ENCODE data around the gene ATRIP.
A peak's percentile ranks its signal among the peaks of the same experiment; 100 is the strongest.

The ATRIP gene

DNA sequence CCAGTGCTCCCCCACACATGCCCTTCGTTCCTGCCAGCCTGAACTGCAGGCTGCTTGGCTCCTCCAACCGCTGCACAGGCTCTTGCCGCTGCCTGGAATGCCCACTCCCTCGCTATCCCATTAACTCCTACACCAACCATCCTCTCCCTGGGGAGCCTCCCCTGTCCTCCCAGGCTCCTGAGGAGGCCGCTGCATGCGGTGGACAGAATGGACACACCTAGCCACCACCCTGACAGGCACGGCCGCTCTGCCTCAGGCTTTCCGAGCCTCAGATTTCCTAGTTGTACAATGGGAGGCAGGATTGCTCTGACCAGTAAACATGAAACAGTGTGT, 18.9 kb upstream of the ATRIP start:
- peak overlapping the region; percentile 51 for H3K4ac ChIP-seq (ENCODE audit: low read depth, low read length)
- peak overlapping the region; percentile 74 for H3K4me2 ChIP-seq (ENCODE audit: low read length)
- H4K91ac ChIP-seq (ENCODE audit: low read depth, low read length) = no peak overlapping the region
- H3K14ac ChIP-seq (ENCODE audit: low read length) = no peak overlapping the region
- no peak overlapping the region for H2AFZ ChIP-seq (ENCODE audit: insufficient read depth, low read length, poor library complexity)
- H3K79me1 ChIP-seq (ENCODE audit: low read length) = peaks cover 14% of the 10 kb centered on the region
- no peak overlapping the region for H3K27ac ChIP-seq (ENCODE audit: low read depth, low read length)
- no CpG with 5 or more reads among the region's 9 CpGs for WGBS (ENCODE audit: extremely low coverage, insufficient coverage, insufficient read length)
- no peak overlapping the region for H2AK5ac ChIP-seq (ENCODE audit: low read length)
- DNase-seq = no peak
- no peak overlapping the region for H4K8ac ChIP-seq (ENCODE audit: low read depth, low read length)
- H2BK5ac ChIP-seq (ENCODE audit: low read depth, low read length, poor library complexity) = no peak overlapping the region
- H3K4me3 ChIP-seq (ENCODE audit: low read depth, low read length) = no peak overlapping the region
- H3K79me2 ChIP-seq (ENCODE audit: control insufficient read depth, insufficient read depth, low read length, poor library complexity) = peaks cover 27% of the 10 kb centered on the region
- no peak overlapping the region for H3K18ac ChIP-seq (ENCODE audit: low read length)
- no peak overlapping the region for H2BK120ac ChIP-seq (ENCODE audit: insufficient read depth, low read length, poor library complexity)
- H3K27me3 ChIP-seq (ENCODE audit: insufficient read depth, low read length) = no peaks in the 10 kb centered on the region
- H3K4me1 ChIP-seq (ENCODE audit: control insufficient read depth in 1 of 2, insufficient read depth in 2 of 2, low read length in 2 of 2) = peaks cover 37 to 41% of the 10 kb centered on the region in 2 experiments
- peaks cover 24 to 27% of the 10 kb centered on the region in 2 experiments for H3K36me3 ChIP-seq (ENCODE audit: control insufficient read depth in 1 of 2, insufficient read depth in 2 of 2, low read length in 2 of 2)
- no peak overlapping the region for H3K9ac ChIP-seq (ENCODE audit: low read length)
- no peak overlapping the region for H2BK12ac ChIP-seq (ENCODE audit: low read length)
- H3K23ac ChIP-seq (ENCODE audit: low read length) = no peak overlapping the region
- no peaks in the 10 kb centered on the region for H3K9me3 ChIP-seq (ENCODE audit: insufficient read depth, low read depth, low read length)
- no peak overlapping the region for H4K12ac ChIP-seq (ENCODE audit: low read depth, low read length)

DNA sequence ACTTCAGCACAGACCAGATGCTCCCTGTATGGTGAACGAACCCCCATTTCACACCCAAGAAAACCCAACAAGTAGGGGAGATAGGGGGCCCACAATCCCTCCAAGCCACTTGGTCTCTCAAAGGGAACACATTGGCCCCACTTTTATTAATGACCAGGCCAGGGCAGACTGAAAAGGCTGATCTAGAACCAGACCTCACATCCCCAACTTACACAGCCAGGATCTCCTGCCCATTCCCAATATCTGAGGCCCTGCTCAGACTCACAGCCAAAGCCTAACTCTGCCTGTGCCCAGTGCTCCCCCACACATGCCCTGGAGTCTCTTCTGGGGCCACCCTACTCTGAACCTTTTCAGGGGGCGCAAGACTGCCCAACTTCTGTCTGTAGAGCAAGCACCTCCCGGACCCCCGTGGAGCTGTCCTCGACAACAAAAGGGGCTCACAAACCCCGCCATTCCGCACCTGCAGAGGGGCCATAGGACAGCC, 18.4 kb upstream of the ATRIP start:
- no peak overlapping the region for H4K8ac ChIP-seq (ENCODE audit: low read depth, low read length)
- H3K23ac ChIP-seq (ENCODE audit: low read length) = no peak overlapping the region
- DNase-seq = no peak
- WGBS (ENCODE audit: extremely low coverage, insufficient coverage, insufficient read length) = no CpG with 5 or more reads among the region's 7 CpGs
- H4K12ac ChIP-seq (ENCODE audit: low read depth, low read length) = peak overlapping the region; percentile 14
- H3K4me2 ChIP-seq (ENCODE audit: low read length) = peak overlapping the region; percentile 74
- H3K36me3 ChIP-seq (ENCODE audit: control insufficient read depth in 1 of 2, insufficient read depth in 2 of 2, low read length in 2 of 2) = peaks cover 23 to 28% of the 10 kb centered on the region in 2 experiments
- peaks cover 27% of the 10 kb centered on the region for H3K79me2 ChIP-seq (ENCODE audit: control insufficient read depth, insufficient read depth, low read length, poor library complexity)
- no peak overlapping the region for H2BK120ac ChIP-seq (ENCODE audit: insufficient read depth, low read length, poor library complexity)
- no peaks in the 10 kb centered on the region for H3K27me3 ChIP-seq (ENCODE audit: insufficient read depth, low read length)
- no peak overlapping the region for H2BK5ac ChIP-seq (ENCODE audit: low read depth, low read length, poor library complexity)
- peaks cover 14% of the 10 kb centered on the region for H3K79me1 ChIP-seq (ENCODE audit: low read length)
- H3K14ac ChIP-seq (ENCODE audit: low read length) = peak overlapping the region; percentile 21
- no peak overlapping the region for H2AK5ac ChIP-seq (ENCODE audit: low read length)
- H3K4ac ChIP-seq (ENCODE audit: low read depth, low read length) = peak overlapping the region; percentile 41
- H3K9ac ChIP-seq (ENCODE audit: low read length) = no peak overlapping the region
- no peak overlapping the region for H3K27ac ChIP-seq (ENCODE audit: low read depth, low read length)
- H2BK12ac ChIP-seq (ENCODE audit: low read length) = no peak overlapping the region
- no peak overlapping the region for H3K18ac ChIP-seq (ENCODE audit: low read length)
- peak overlapping the region; percentile 80 for H3K4me3 ChIP-seq (ENCODE audit: low read depth, low read length)
- no peaks in the 10 kb centered on the region for H3K9me3 ChIP-seq (ENCODE audit: insufficient read depth, low read depth, low read length)
- peaks cover 42 to 46% of the 10 kb centered on the region in 2 experiments for H3K4me1 ChIP-seq (ENCODE audit: control insufficient read depth in 1 of 2, insufficient read depth in 2 of 2, low read length in 2 of 2)
- no peak overlapping the region for H2AFZ ChIP-seq (ENCODE audit: insufficient read depth, low read length, poor library complexity)
- H4K91ac ChIP-seq (ENCODE audit: low read depth, low read length) = peak overlapping the region; percentile 21

DNA sequence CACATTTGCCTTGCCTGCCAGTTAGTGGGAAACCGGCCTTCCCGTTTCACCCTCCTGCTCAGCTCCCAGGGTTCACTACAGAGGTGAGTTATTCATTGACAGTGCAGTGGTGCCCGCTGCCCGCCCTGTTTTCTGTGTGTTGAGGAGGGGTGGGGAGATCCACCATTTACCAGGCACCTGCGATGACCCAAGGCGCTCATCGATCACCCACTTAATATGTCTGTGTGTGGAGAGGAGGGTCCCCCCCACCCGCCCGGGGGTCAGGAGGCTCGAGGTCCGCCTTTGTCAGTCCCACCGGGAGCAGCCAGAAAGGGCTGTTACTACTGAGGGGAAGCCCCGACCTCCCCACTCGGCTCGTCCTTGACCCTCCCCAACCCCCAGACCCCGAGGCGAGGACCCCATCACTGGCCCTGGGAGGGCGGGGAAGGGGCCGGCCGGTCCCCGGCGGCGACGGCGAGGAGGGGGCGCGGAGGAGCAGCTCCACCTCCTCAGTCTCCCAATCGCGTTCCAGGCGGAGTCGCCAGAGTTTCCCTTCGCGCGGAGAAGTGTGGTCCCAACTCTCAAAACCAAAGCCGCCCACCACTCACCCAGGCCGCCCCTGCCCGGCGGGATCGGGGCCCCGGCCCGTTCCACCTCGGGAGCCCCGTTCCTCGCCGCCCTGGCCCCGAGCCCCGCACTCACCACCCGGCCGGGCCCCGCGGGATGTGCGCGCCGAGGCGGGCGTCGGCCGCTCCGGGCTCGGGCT, 17.8 kb upstream of the ATRIP start:
- H3K79me1 ChIP-seq (ENCODE audit: low read length) = peaks cover 16% of the 10 kb centered on the region
- peak overlapping the region; percentile 80 for H3K4me3 ChIP-seq (ENCODE audit: low read depth, low read length)
- peak overlapping the region; percentile 70 for H2BK5ac ChIP-seq (ENCODE audit: low read depth, low read length, poor library complexity)
- H2BK120ac ChIP-seq (ENCODE audit: insufficient read depth, low read length, poor library complexity) = peak overlapping the region; percentile 72
- H3K14ac ChIP-seq (ENCODE audit: low read length) = peak overlapping the region; percentile 81
- peaks cover 22 to 25% of the 10 kb centered on the region in 2 experiments for H3K36me3 ChIP-seq (ENCODE audit: control insufficient read depth in 1 of 2, insufficient read depth in 2 of 2, low read length in 2 of 2)
- peak overlapping the region; percentile 74 for H3K4me2 ChIP-seq (ENCODE audit: low read length)
- H4K8ac ChIP-seq (ENCODE audit: low read depth, low read length) = peak overlapping the region; percentile 83
- no CpG with 5 or more reads among the region's 60 CpGs for WGBS (ENCODE audit: extremely low coverage, insufficient coverage, insufficient read length)
- peak overlapping the region; percentile 81 for H3K9ac ChIP-seq (ENCODE audit: low read length)
- no peak overlapping the region for H2BK12ac ChIP-seq (ENCODE audit: low read length)
- no peak overlapping the region for H2AK5ac ChIP-seq (ENCODE audit: low read length)
- no peaks in the 10 kb centered on the region for H3K27me3 ChIP-seq (ENCODE audit: insufficient read depth, low read length)
- peak overlapping the region; percentile 26 for H3K18ac ChIP-seq (ENCODE audit: low read length)
- H4K91ac ChIP-seq (ENCODE audit: low read depth, low read length) = peak overlapping the region; percentile 95
- no peak for DNase-seq
- peaks cover 47 to 51% of the 10 kb centered on the region in 2 experiments for H3K4me1 ChIP-seq (ENCODE audit: control insufficient read depth in 1 of 2, insufficient read depth in 2 of 2, low read length in 2 of 2)
- H3K4ac ChIP-seq (ENCODE audit: low read depth, low read length) = peak overlapping the region; percentile 61
- H3K79me2 ChIP-seq (ENCODE audit: control insufficient read depth, insufficient read depth, low read length, poor library complexity) = peaks cover 27% of the 10 kb centered on the region
- H3K23ac ChIP-seq (ENCODE audit: low read length) = no peak overlapping the region
- peak overlapping the region; percentile 80 for H3K27ac ChIP-seq (ENCODE audit: low read depth, low read length)
- peak overlapping the region; percentile 57 for H2AFZ ChIP-seq (ENCODE audit: insufficient read depth, low read length, poor library complexity)
- H4K12ac ChIP-seq (ENCODE audit: low read depth, low read length) = peak overlapping the region; percentile 75
- H3K9me3 ChIP-seq (ENCODE audit: insufficient read depth, low read depth, low read length) = no peaks in the 10 kb centered on the region

DNA sequence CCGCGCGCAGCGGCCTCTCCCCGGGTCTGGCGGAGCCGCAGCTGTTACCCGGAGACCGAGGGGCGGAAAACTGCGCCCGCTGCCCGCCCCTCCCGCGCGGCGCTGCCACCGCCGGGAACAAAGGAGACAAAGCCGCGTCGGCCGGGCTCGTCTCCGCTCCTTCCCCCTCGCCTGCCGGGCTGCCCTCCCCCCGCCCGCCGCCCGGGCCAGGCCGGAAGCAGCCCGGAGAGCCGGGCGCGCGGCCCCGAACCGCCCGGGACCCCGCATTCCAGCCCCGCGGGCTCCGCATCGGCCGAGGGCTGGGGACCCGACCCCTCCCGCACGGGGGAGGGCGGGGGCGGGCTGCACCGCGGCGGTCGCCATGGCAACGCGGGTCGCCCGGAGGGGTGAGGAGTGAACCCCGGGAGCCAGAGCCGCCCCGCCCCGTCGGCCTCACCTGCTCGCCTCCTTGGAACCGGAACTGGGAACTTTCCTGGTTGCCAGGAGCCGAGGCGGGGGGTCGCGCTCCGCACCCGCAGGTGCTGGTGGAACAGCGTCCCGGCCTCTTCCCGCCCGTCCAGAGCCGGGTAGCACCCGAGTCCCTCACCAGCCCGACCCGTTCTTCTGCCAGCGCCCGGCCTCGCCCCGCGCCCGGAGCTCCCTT, 17.1 kb upstream of the ATRIP start:
- H3K36me3 ChIP-seq (ENCODE audit: control insufficient read depth in 1 of 2, insufficient read depth in 2 of 2, low read length in 2 of 2) = peaks cover 18% of the 10 kb centered on the region in 2 experiments
- peak overlapping the region; percentile 80 for H3K27ac ChIP-seq (ENCODE audit: low read depth, low read length)
- H2BK5ac ChIP-seq (ENCODE audit: low read depth, low read length, poor library complexity) = peak overlapping the region; percentile 70
- H3K4ac ChIP-seq (ENCODE audit: low read depth, low read length) = peak overlapping the region; percentile 61
- H2AK5ac ChIP-seq (ENCODE audit: low read length) = no peak overlapping the region
- H3K9ac ChIP-seq (ENCODE audit: low read length) = peak overlapping the region; percentile 81
- peak; percentile 23 to 49 for DNase-seq
- peak overlapping the region; percentile 95 for H4K91ac ChIP-seq (ENCODE audit: low read depth, low read length)
- no peaks in the 10 kb centered on the region for H3K9me3 ChIP-seq (ENCODE audit: insufficient read depth, low read depth, low read length)
- H3K79me1 ChIP-seq (ENCODE audit: low read length) = peaks cover 16% of the 10 kb centered on the region
- H2BK12ac ChIP-seq (ENCODE audit: low read length) = no peak overlapping the region
- peak overlapping the region; percentile 62 for H3K18ac ChIP-seq (ENCODE audit: low read length)
- H3K14ac ChIP-seq (ENCODE audit: low read length) = peak overlapping the region; percentile 81
- peak overlapping the region; percentile 57 for H2AFZ ChIP-seq (ENCODE audit: insufficient read depth, low read length, poor library complexity)
- peak overlapping the region; percentile 74 for H3K4me2 ChIP-seq (ENCODE audit: low read length)
- H3K4me3 ChIP-seq (ENCODE audit: low read depth, low read length) = peak overlapping the region; percentile 80
- H3K4me1 ChIP-seq (ENCODE audit: control insufficient read depth in 1 of 2, insufficient read depth in 2 of 2, low read length in 2 of 2) = peaks cover 52 to 54% of the 10 kb centered on the region in 2 experiments
- H3K79me2 ChIP-seq (ENCODE audit: control insufficient read depth, insufficient read depth, low read length, poor library complexity) = peaks cover 27% of the 10 kb centered on the region
- H2BK120ac ChIP-seq (ENCODE audit: insufficient read depth, low read length, poor library complexity) = peak overlapping the region; percentile 72
- peak overlapping the region; percentile 75 for H4K12ac ChIP-seq (ENCODE audit: low read depth, low read length)
- peak overlapping the region; percentile 83 for H4K8ac ChIP-seq (ENCODE audit: low read depth, low read length)
- no peak overlapping the region for H3K23ac ChIP-seq (ENCODE audit: low read length)
- no CpG with 5 or more reads among the region's 86 CpGs for WGBS (ENCODE audit: extremely low coverage, insufficient coverage, insufficient read length)
- no peaks in the 10 kb centered on the region for H3K27me3 ChIP-seq (ENCODE audit: insufficient read depth, low read length)

Measured in trophoblast cell (in vitro differentiated cells and primary cell).